ENCODE data around the gene CSGALNACT2. TPM values are rescaled to one million over a fixed set of nuclear protein-coding genes. Genes with fewer than 3 reads are reported as not detected.

The CSGALNACT2 gene
- total and polyA plus RNA-seq, 3 experiments from 2014 or later = 21.0 to 23.7 (median 21.7) TPM

- Mint-ChIP-seq H3K27me3 (no peaks in the 10 kb centered on the region), H3K27ac (no peak overlapping the region), H3K9me3 (no peaks in the 10 kb centered on the region), H3K4me3 (no peak overlapping the region), H3K36me3 (no peaks in the 10 kb centered on the region), H3K4me1 (peaks cover 0 to 21% (median 7%) of the 10 kb centered on the region in 3 donors)
- Histone ChIP-seq H3K27me3 (ENCODE audit: insufficient read depth, low read length, poor library complexity, severe bottlenecking) (no peaks in the 10 kb centered on the region), H3K9me3 (ENCODE audit: low read length) (no peaks in the 10 kb centered on the region), H3K36me3 (ENCODE audit: insufficient read depth, low read length) (no peaks in the 10 kb centered on the region), H3K4me1 (ENCODE audit: insufficient read depth, low read length) (peaks cover 7% of the 10 kb centered on the region), H3K27ac (ENCODE audit: low read depth, low read length) (no peak overlapping the region), H3K4me3 (ENCODE audit: low read length) (no peak overlapping the region)
- POLR2A ChIA-PET = no interaction called here
- peak in 1 of 5 donors; percentile 18 for DNase-seq
- CTCF ChIA-PET = interaction anchor here (0.7 kb wide), 1 partner anchor 46 kb away, joined by 4 read pairs; no protein-coding TSS in a partner anchor
Measured at GRCh38 chr10:43209651-43210141, 71.5 kb downstream of the CSGALNACT2 start.

- peak in 1 of 5 donors; percentile 25 for DNase-seq
- H3K9me3 ChIP-seq (ENCODE audit: low read length) = no peaks in the 10 kb centered on the region
- H3K27ac ChIP-seq (ENCODE audit: low read depth, low read length) = no peak overlapping the region
- no peaks in the 10 kb centered on the region for H3K36me3 ChIP-seq (ENCODE audit: insufficient read depth, low read length)
- POLR2A ChIA-PET = no interaction called here
- CTCF ChIA-PET = no interaction called here
- no peak overlapping the region for H3K4me3 ChIP-seq (ENCODE audit: low read length)
- Mint-ChIP-seq H3K9me3 (no peaks in the 10 kb centered on the region), H3K4me1 (peaks cover 0 to 13% (median 4%) of the 10 kb centered on the region in 3 donors), H3K36me3 (no peaks in the 10 kb centered on the region), H3K27ac (peak overlapping the region in 3 of 8 donors; percentile 15 to 38 (median 29)), H3K4me3 (no peak overlapping the region), H3K27me3 (no peaks in the 10 kb centered on the region)
- H3K4me1 ChIP-seq (ENCODE audit: insufficient read depth, low read length) = no peaks in the 10 kb centered on the region
- H3K27me3 ChIP-seq (ENCODE audit: insufficient read depth, low read length, poor library complexity, severe bottlenecking) = no peaks in the 10 kb centered on the region
Measured at GRCh38 chr10:43210556-43210955, 72.3 kb downstream of the CSGALNACT2 start.

- no peaks in the 10 kb centered on the region for H3K27me3 ChIP-seq (ENCODE audit: insufficient read depth, low read length, poor library complexity, severe bottlenecking)
- H3K36me3 ChIP-seq (ENCODE audit: insufficient read depth, low read length) = no peaks in the 10 kb centered on the region
- no peaks in the 10 kb centered on the region for H3K4me1 ChIP-seq (ENCODE audit: insufficient read depth, low read length)
- ChIA-PET CTCF (no interaction called here), POLR2A (no interaction called here)
- no peak overlapping the region for H3K4me3 ChIP-seq (ENCODE audit: low read length)
- Mint-ChIP-seq H3K4me3 (no peak overlapping the region), H3K27ac (peak overlapping the region in 2 of 8 donors; percentile 29 to 38), H3K27me3 (no peaks in the 10 kb centered on the region), H3K4me1 (peaks cover 0 to 12% (median 4%) of the 10 kb centered on the region in 3 donors), H3K9me3 (no peaks in the 10 kb centered on the region), H3K36me3 (no peaks in the 10 kb centered on the region)
- no peaks in the 10 kb centered on the region for H3K9me3 ChIP-seq (ENCODE audit: low read length)
- H3K27ac ChIP-seq (ENCODE audit: low read depth, low read length) = no peak overlapping the region
- peak in 1 of 5 donors; percentile 10 for DNase-seq
Measured at GRCh38 chr10:43211030-43211429, 72.8 kb downstream of the CSGALNACT2 start.

- Histone ChIP-seq H3K9me3 (ENCODE audit: low read length) (no peaks in the 10 kb centered on the region), H3K4me1 (ENCODE audit: insufficient read depth, low read length) (no peaks in the 10 kb centered on the region), H3K36me3 (ENCODE audit: insufficient read depth, low read length) (no peaks in the 10 kb centered on the region), H3K27ac (ENCODE audit: low read depth, low read length) (no peak overlapping the region), H3K27me3 (ENCODE audit: insufficient read depth, low read length, poor library complexity, severe bottlenecking) (no peaks in the 10 kb centered on the region), H3K4me3 (ENCODE audit: low read length) (no peak overlapping the region)
- Mint-ChIP-seq H3K36me3 (no peaks in the 10 kb centered on the region), H3K4me3 (no peak overlapping the region), H3K27ac (peak overlapping the region in 2 of 8 donors; percentile 6 to 63), H3K9me3 (no peaks in the 10 kb centered on the region), H3K4me1 (peaks cover 0 to 12% (median 4%) of the 10 kb centered on the region in 3 donors), H3K27me3 (no peaks in the 10 kb centered on the region)
- CTCF ChIA-PET = interaction anchor here (1.1 kb wide), 1 partner anchor 9 kb away, joined by 5 read pairs; no protein-coding TSS in a partner anchor
- peak in 1 of 5 donors; percentile 26 for DNase-seq
- POLR2A ChIA-PET = no interaction called here
Measured at GRCh38 chr10:43211431-43212042, 73.3 kb downstream of the CSGALNACT2 start.

- Histone ChIP-seq H3K4me3 (ENCODE audit: low read length) (no peak overlapping the region), H3K36me3 (ENCODE audit: insufficient read depth, low read length) (no peaks in the 10 kb centered on the region), H3K27me3 (ENCODE audit: insufficient read depth, low read length, poor library complexity, severe bottlenecking) (no peaks in the 10 kb centered on the region), H3K4me1 (ENCODE audit: insufficient read depth, low read length) (no peaks in the 10 kb centered on the region), H3K27ac (ENCODE audit: low read depth, low read length) (no peak overlapping the region), H3K9me3 (ENCODE audit: low read length) (no peaks in the 10 kb centered on the region)
- DNase-seq = peak in 1 of 5 donors; percentile 21
- no peaks in the 10 kb centered on the region for H3K36me3 Mint-ChIP-seq
- H3K9me3 Mint-ChIP-seq = no peaks in the 10 kb centered on the region
- H3K4me1 Mint-ChIP-seq = peaks cover 0 to 12% (median 4%) of the 10 kb centered on the region in 3 donors
- H3K27ac Mint-ChIP-seq = peak overlapping the region in 3 of 8 donors; percentile 6 to 24 (median 17)
- CTCF ChIA-PET = interaction anchor here (0.9 to 1.2 kb wide), 3 partner anchors 7 to 14 kb away, joined by 3 to 5 read pairs (median 3); no protein-coding TSS in a partner anchor
- POLR2A ChIA-PET = no interaction called here
- no peak overlapping the region for H3K4me3 Mint-ChIP-seq
- H3K27me3 Mint-ChIP-seq = no peaks in the 10 kb centered on the region
Measured at GRCh38 chr10:43212043-43212721, 73.9 kb downstream of the CSGALNACT2 start.

GRCh38 chr10:43214071-43214955, 76.1 kb downstream of the CSGALNACT2 start:
- Histone ChIP-seq H3K9me3 (ENCODE audit: low read length) (no peaks in the 10 kb centered on the region), H3K27me3 (ENCODE audit: insufficient read depth, low read length, poor library complexity, severe bottlenecking) (no peaks in the 10 kb centered on the region), H3K4me3 (ENCODE audit: low read length) (no peak overlapping the region), H3K4me1 (ENCODE audit: insufficient read depth, low read length) (no peaks in the 10 kb centered on the region), H3K36me3 (ENCODE audit: insufficient read depth, low read length) (no peaks in the 10 kb centered on the region), H3K27ac (ENCODE audit: low read depth, low read length) (no peak overlapping the region)
- DNase-seq = peak in 1 of 5 donors; percentile 16
- ChIA-PET POLR2A (no interaction called here), CTCF (interaction anchor here (1.4 to 2.2 kb wide), 5 partner anchors 9 to 135 kb away, joined by 3 to 8 read pairs (median 4); no protein-coding TSS in a partner anchor)
- Mint-ChIP-seq H3K27me3 (peaks cover 0 to 3% of the 10 kb centered on the region in 2 donors), H3K27ac (peak overlapping the region in 1 of 8 donors; percentile 51), H3K4me1 (peaks cover 0 to 12% (median 4%) of the 10 kb centered on the region in 3 donors), H3K4me3 (no peak overlapping the region), H3K9me3 (no peaks in the 10 kb centered on the region), H3K36me3 (no peaks in the 10 kb centered on the region)

GRCh38 chr10:43214956-43215561, 76.8 kb downstream of the CSGALNACT2 start:
- Mint-ChIP-seq H3K4me3 (no peak overlapping the region), H3K36me3 (no peaks in the 10 kb centered on the region), H3K27ac (no peak overlapping the region), H3K27me3 (peaks cover 0 to 3% of the 10 kb centered on the region in 2 donors), H3K4me1 (peaks cover 0 to 12% (median 4%) of the 10 kb centered on the region in 3 donors), H3K9me3 (no peaks in the 10 kb centered on the region)
- DNase-seq = peak in 1 of 5 donors; percentile 24
- ChIA-PET POLR2A (no interaction called here), CTCF (interaction anchor here (1.4 to 2.2 kb wide), 5 partner anchors 10 to 134 kb away, joined by 3 to 8 read pairs (median 4); no protein-coding TSS in a partner anchor)
- no peaks in the 10 kb centered on the region for H3K36me3 ChIP-seq (ENCODE audit: insufficient read depth, low read length)
- no peak overlapping the region for H3K4me3 ChIP-seq (ENCODE audit: low read length)
- no peaks in the 10 kb centered on the region for H3K9me3 ChIP-seq (ENCODE audit: low read length)
- H3K4me1 ChIP-seq (ENCODE audit: insufficient read depth, low read length) = no peaks in the 10 kb centered on the region
- no peaks in the 10 kb centered on the region for H3K27me3 ChIP-seq (ENCODE audit: insufficient read depth, low read length, poor library complexity, severe bottlenecking)
- H3K27ac ChIP-seq (ENCODE audit: low read depth, low read length) = no peak overlapping the region

All from CD8-positive, alpha-beta memory T cell (primary cell).